GM12878 (cell line): ENCODE results near the gene DNMT3A. TPM values are rescaled to one million over a fixed set of nuclear protein-coding genes. Genes with fewer than 3 reads are reported as not detected.
A peak's percentile ranks its signal among the peaks of the same experiment; 100 is the strongest.

Experiments
- ATAC-seq: fragments of 200-7000 bp; cut with Tn5 transposase; 3 replicates; pipeline ENCODE4 v1.9.1; 2020; ENCODE audit warnings: mild to moderate bottlenecking, moderate library complexity
- BruUV-seq: library from RNA; stranded (reverse); fragments of 400-500 nt; replicated peaks from 2 replicates; lab custom pipeline; 2021; lab: Mats Ljungman, UMichigan
- CTCF ChIA-PET: fragments of 300-600 bp; sonication (Branson Sonifier 250); formaldehyde crosslinking; extraction: SDS; loops from one replicate; lab custom pipeline; 2021; ENCODE audit warnings: inconsistent platforms; lab: Yijun Ruan, JAX
- POLR2A ChIA-PET: fragments of 350-600 bp; formaldehyde crosslinking; extraction: SDS; loops from one replicate; lab custom pipeline; 2021; ENCODE audit warnings: inconsistent platforms; lab: Charles Lee
- RAD21 ChIA-PET: fragments of 300-600 bp; sonication (Branson Sonifier 250); formaldehyde crosslinking; loops from one replicate; lab custom pipeline; 2023; ENCODE audit warnings: antibody characterized with exemption; ENCODE audit not compliant: unreplicated experiment; lab: Charles Lee
- SMC1A ChIA-PET: fragments of 300-600 bp; sonication (Branson Sonifier 250); formaldehyde crosslinking; loops from one replicate; lab custom pipeline; 2023; ENCODE audit not compliant: unreplicated experiment, uncharacterized antibody; lab: Charles Lee
- DNase-seq: peaks from one replicate; pipeline ENCODE4 v3.0.0-alpha.2; 2011; ENCODE audit warnings: low read depth, low spot score
- FAIRE-seq: peaks from 3 replicates; lab custom pipeline; 2011; peaks lifted over from hg19 to GRCh38; lab: Jason Lieb, UNC
- H2AFZ ChIP-seq: 2 replicates; pipeline ENCODE4 v1.6.0; 2011; ENCODE audit warnings: low read depth, low read length, control low read depth; ENCODE audit not compliant: control insufficient read depth
- H3K27ac ChIP-seq: 2 replicates; pipeline ENCODE4 v1.5.1; 2011; ENCODE audit warnings: control low read depth; ENCODE audit not compliant: control insufficient read depth, insufficient read depth
- H3K27me3 ChIP-seq, 2 experiments: replicated peaks in 1 of 2; 2 replicates each; pipeline versions ENCODE4 v1.6.0 to v1.6.1; 2011; ENCODE audit warnings: low read length in 1 of 2; ENCODE audit not compliant: control insufficient read depth in 2 of 2, insufficient read depth in 2 of 2
- H3K36me3 ChIP-seq, 2 experiments: 2 replicates each; pipeline ENCODE4 v1.5.1; 2011; ENCODE audit warnings: low read length in 1 of 2; ENCODE audit not compliant: control insufficient read depth in 2 of 2, insufficient read depth in 2 of 2
- H3K4me1 ChIP-seq: 2 replicates; pipeline ENCODE4 v1.6.1; 2011; ENCODE audit warnings: mild to moderate bottlenecking, low read length, moderate library complexity, mixed read lengths; ENCODE audit not compliant: control insufficient read depth, insufficient read depth
- H3K4me2 ChIP-seq: 2 replicates; pipeline ENCODE4 v1.6.0; 2011; ENCODE audit warnings: control low read depth; ENCODE audit not compliant: control insufficient read depth, insufficient read depth
- H3K4me3 ChIP-seq: fragments of 200-600 bp; sonication (generic); 2 replicates; pipeline ENCODE4 v1.5.1; 2016
- H3K79me2 ChIP-seq: 2 replicates; pipeline ENCODE4 v1.6.0; 2011; ENCODE audit warnings: low read length; ENCODE audit not compliant: control insufficient read depth, insufficient read depth
- H3K9ac ChIP-seq: 2 replicates; pipeline ENCODE4 v1.8.0; 2011; ENCODE audit warnings: low read length, control low read depth, mixed read lengths; ENCODE audit not compliant: control insufficient read depth, insufficient read depth
- H3K9me3 ChIP-seq: replicated peaks from 3 replicates; pipeline ENCODE4 v1.5.1; 2011; ENCODE audit warnings: mild to moderate bottlenecking, low read length; ENCODE audit not compliant: control insufficient read depth, insufficient read depth
- H4K20me1 ChIP-seq: 2 replicates; pipeline ENCODE4 v1.6.0; 2011; ENCODE audit not compliant: control insufficient read depth, insufficient read depth
- CBX5 ChIP-seq: sonication (generic); IDR thresholded peaks from 2 replicates; pipeline ENCODE4 v1.6.1; 2016; ENCODE audit warnings: low read depth, moderate library complexity, mild to moderate bottlenecking, inconsistent platforms
- CEBPB ChIP-seq, 2 experiments: fragments of 150-350 bp in 1 of 2; IDR thresholded peaks; 2 replicates each; pipeline ENCODE4 v1.6.1; 2012 to 2014; ENCODE audit warnings: low read depth in 2 of 2, low read length in 2 of 2, borderline replicate concordance in 1 of 2, inconsistent platforms in 1 of 2
- GABPA ChIP-seq: IDR thresholded peaks from 2 replicates; pipeline ENCODE4 v1.6.1; 2014; ENCODE audit warnings: antibody characterized with exemption, low read depth, mild to moderate bottlenecking, inconsistent platforms
- POLR2A ChIP-seq: IDR thresholded peaks from 2 replicates; pipeline ENCODE4 v1.6.1; 2011; ENCODE audit warnings: low read depth, mild to moderate bottlenecking, low read length
- WGBS: methylation state at CpG from one replicate; pipeline ENCODE4 v1.1.6; 2016; ENCODE audit warnings: low lambda C conversion rate; ENCODE audit not compliant: insufficient replicate concordance, insufficient coverage; ENCODE audit errors: missing lambda C conversion rate; 5-methylcytosine and 5-hydroxymethylcytosine counted together
- in situ Hi-C: fragments of 300-500 bp; cut with MboI; formaldehyde crosslinking; loops from 9 replicates; pipeline ENCODE4 v1.14.3; 2018; ENCODE audit warnings: mixed read lengths
- intact Hi-C: fragments of 100-400 bp; cut with micrococcal nuclease; formaldehyde crosslinking; loops from one replicate; pipeline ENCODE4 v1.14.2; 2022; ENCODE audit not compliant: unreplicated experiment
- polyA plus RNA-seq, 11 experiments: library from polyadenylated mRNA; depleted of rRNA in 4 of 11; unstranded in 6 of 11; stranded (reverse) in 5 of 11; fragments of >200 nt; fragmentation: Nextera tagmentation in 4 of 11; fragmentation: Illumina TruSeq in 1 of 11; extraction: Ambion mirVana in 4 of 11; extraction: Trizol in 1 of 11; gene quantifications; 1 replicate in 1 of 11; 2 replicates in 10 of 11; pipeline versions ENCODE4 v1.2.1 to v1.2.3, GENCODE V29; 2011 to 2016; ENCODE audit warnings: inconsistent platforms in 2 of 11, missing spikeins in 2 of 11, low read depth in 1 of 11
- total RNA-seq, 4 experiments: library from RNA; depleted of rRNA in 3 of 4; stranded (reverse); fragments of >200 nt in 3 of 4; fragmentation: Illumina TruSeq in 1 of 4; extraction: Trizol in 1 of 4; gene quantifications; 2 replicates each; pipeline versions ENCODE4 v1.2.1 to v1.2.3, GENCODE V29; 2013 to 2021

DNMT3A gene
- total and polyA plus RNA-seq, 10 of the 15 experiments (the other 5 are each of a cell fraction or from before 2014, with no cell fraction given), result 7.4 to 51.6 (median 17.4) TPM

GRCh38 chr2:25326326-25327013, 15.3 kb downstream of the DNMT3A start:
- Histone ChIP-seq H3K27ac (no peak overlapping the region), H2AFZ (no peak overlapping the region), H3K79me2 (no peaks in the 10 kb centered on the region; the same call in none of the 2 replicates), H4K20me1 (no peaks in the 10 kb centered on the region), H3K4me1 (peaks cover 14% of the 10 kb centered on the region), H3K9ac (no peak overlapping the region), H3K36me3 (peaks cover 3 to 8% of the 10 kb centered on the region in 2 experiments; a peak in 3 of 4 replicates), H3K9me3 (peaks cover 7% of the 10 kb centered on the region; the same call in 2 of the 3 replicates), H3K4me3 (no peak overlapping the region), H3K27me3 (no peaks in the 10 kb centered on the region), H3K4me2 (no peak overlapping the region)
- in situ Hi-C loops (no loop called here), intact Hi-C loops (no loop called here)
- RAD21 ChIA-PET, result no interaction called here
- ATAC-seq, result no peak
- CTCF ChIA-PET, result interaction anchor here (1.5 to 2.6 kb wide), 2 partner anchors 9 to 17 kb away, joined by 4 to 9 read pairs; no protein-coding TSS in a partner anchor
- BruUV-seq, result no TSS peak
- POLR2A ChIA-PET, result interaction anchor here (0.6 kb wide), 1 partner anchor 226 kb away, joined by 3 read pairs; no protein-coding TSS in a partner anchor
- FAIRE-seq, result no peak
- SMC1A ChIA-PET, result interaction anchor here (1.3 kb wide), 1 partner anchor 9 kb away, joined by 5 read pairs; no protein-coding TSS in a partner anchor
- TF ChIP-seq GABPA, result no peak
- TF ChIP-seq CBX5, result 0 out of 2 replicates have a peak, but pooled peaks have one; percentile 57
- WGBS, result 99% methylated on average over 5 of the region's 5 CpGs
- DNase-seq, result no peak

- no TSS peak for BruUV-seq
- Histone ChIP-seq H4K20me1 (no peaks in the 10 kb centered on the region), H3K27ac (no peak overlapping the region), H3K4me2 (no peak overlapping the region), H3K9me3 (peaks cover 7% of the 10 kb centered on the region; the same call in 2 of the 3 replicates), H3K79me2 (no peaks in the 10 kb centered on the region; the same call in none of the 2 replicates), H3K9ac (no peak overlapping the region), H2AFZ (no peak overlapping the region), H3K36me3 (peaks cover 3 to 8% of the 10 kb centered on the region in 2 experiments; a peak in 3 of 4 replicates), H3K27me3 (no peaks in the 10 kb centered on the region), H3K4me3 (no peak overlapping the region), H3K4me1 (peaks cover 15% of the 10 kb centered on the region)
- FAIRE-seq, result no peak
- in situ Hi-C loops (no loop called here), intact Hi-C loops (no loop called here)
- WGBS, result 91% methylated on average over 15 of the region's 16 CpGs
- TF ChIP-seq CEBPB (IDR thresholded peaks at IDR 0.05; ENCODE audit: borderline replicate concordance in 1 of 2, low read depth in 2 of 2, low read length in 2 of 2) (no peak), POLR2A (0 out of 2 replicates have a peak, but pooled peaks have one; percentile 28)
- ATAC-seq, result no peak
- ChIA-PET RAD21 (no interaction called here), POLR2A (interaction anchor here (1.1 kb wide), 1 partner anchor 10 kb away, joined by 3 read pairs; no protein-coding TSS in a partner anchor), SMC1A (interaction anchor here (0.9 to 4.3 kb wide), 3 partner anchors 9 to 16 kb away, joined by 3 to 19 read pairs (median 5); no protein-coding TSS in a partner anchor), CTCF (interaction anchor here (2.0 kb wide), 1 partner anchor 16 kb away, joined by 8 read pairs; no protein-coding TSS in a partner anchor)
- DNase-seq, result no peak
Observed at GRCh38 chr2:25324905-25325592, 16.7 kb downstream of the DNMT3A start.
